HepG2 (cell line): ENCODE data around the gene KRTAP3-3. TPM values are rescaled to one million over a fixed set of nuclear protein-coding genes. Genes with fewer than 3 reads are reported as not detected.
A peak's percentile ranks its signal among the peaks of the same experiment; 100 is the strongest.

Experiments used
- CCAR2 ChIP-seq: fragments of 200-400 bp; formaldehyde crosslinking; optimal IDR thresholded peaks from 2 replicates; pipeline ENCODE3; 2018; ENCODE audit warnings: low read depth, mild to moderate bottlenecking, low read length, moderate library complexity
- HMGXB3 ChIP-seq: sonication (generic); formaldehyde crosslinking; IDR thresholded peaks from 2 replicates; pipeline ENCODE4 v1.4.0; 2020; ENCODE audit warnings: missing genetic modification reagents, borderline replicate concordance
- IKZF4 ChIP-seq: sonication (generic); formaldehyde crosslinking; IDR thresholded peaks from 2 replicates; pipeline ENCODE4 v1.5.1; 2020; ENCODE audit warnings: borderline replicate concordance, mild to moderate bottlenecking, low read depth, missing genetic modification reagents; ENCODE audit errors: not compliant biosample characterization
- MAFG ChIP-seq: sonication (generic); formaldehyde crosslinking; IDR thresholded peaks from 2 replicates; pipeline ENCODE4 v1.5.1; 2020; ENCODE audit warnings: mild to moderate bottlenecking, missing genetic modification reagents
- SP2 ChIP-seq: sonication (generic); formaldehyde crosslinking; IDR thresholded peaks from 2 replicates; pipeline ENCODE4 v1.5.1; 2020; ENCODE audit warnings: mild to moderate bottlenecking, missing genetic modification reagents
- SRY ChIP-seq: sonication (generic); formaldehyde crosslinking; IDR thresholded peaks from 2 replicates; pipeline ENCODE4 v1.8.0; 2022; ENCODE audit warnings: mild to moderate bottlenecking, missing genetic modification reagents
- YY1 ChIP-seq: IDR thresholded peaks from 2 replicates; pipeline ENCODE4 v1.6.1; 2011; ENCODE audit warnings: low read length, low read depth, moderate library complexity, mild to moderate bottlenecking; ENCODE audit not compliant: insufficient read depth, insufficient replicate concordance
- ZFP90 ChIP-seq: sonication (generic); formaldehyde crosslinking; IDR thresholded peaks from 2 replicates; pipeline ENCODE4 v1.8.0; 2022; ENCODE audit warnings: missing genetic modification reagents, mild to moderate bottlenecking, inconsistent platforms, borderline replicate concordance
- ZFY ChIP-seq: sonication (generic); formaldehyde crosslinking; IDR thresholded peaks from 2 replicates; pipeline ENCODE4 v1.4.0; 2020; ENCODE audit warnings: missing genetic modification reagents
- ZNF232 ChIP-seq: sonication (generic); formaldehyde crosslinking; IDR thresholded peaks from 2 replicates; pipeline ENCODE4 v1.4.0; 2020; ENCODE audit warnings: missing genetic modification reagents, borderline replicate concordance
- ZNF619 ChIP-seq: sonication (generic); formaldehyde crosslinking; IDR thresholded peaks from 2 replicates; pipeline ENCODE4 v1.4.0; 2020; ENCODE audit warnings: mild to moderate bottlenecking, missing genetic modification reagents
- ZNF781 ChIP-seq: sonication (generic); formaldehyde crosslinking; IDR thresholded peaks from 2 replicates; pipeline ENCODE4 v1.5.1; 2020; ENCODE audit warnings: borderline replicate concordance, mild to moderate bottlenecking, missing genetic modification reagents; ENCODE audit errors: not compliant biosample characterization
- ZNF839 ChIP-seq: sonication (generic); formaldehyde crosslinking; IDR thresholded peaks from 2 replicates; pipeline ENCODE4 v1.4.0; 2020; ENCODE audit warnings: missing genetic modification reagents, mild to moderate bottlenecking, borderline replicate concordance
- polyA plus RNA-seq, 8 experiments: library from polyadenylated mRNA; depleted of rRNA in 3 of 8; stranded (reverse) in 7 of 8; unstranded in 1 of 8; fragments of >200 nt; fragmentation: Illumina TruSeq in 4 of 8; extraction: Trizol in 4 of 8; gene quantifications; 2 replicates each; pipeline versions ENCODE4 v1.2.1 to v1.2.3, GENCODE V29; 2011 to 2016; ENCODE audit warnings: low read depth in 4 of 8, missing spikeins in 1 of 8, mixed read lengths in 1 of 8; ENCODE audit not compliant: insufficient read depth in 1 of 8
- total RNA-seq, 5 experiments: library from RNA; depleted of rRNA; stranded (reverse); fragments of >200 nt; fragmentation: Illumina TruSeq; extraction: Trizol; gene quantifications; 2 replicates each; pipeline ENCODE4 v1.2.3, GENCODE V29; 2016; ENCODE audit warnings: low read depth in 1 of 5
- TF ChIP-seq, protein P1 (sequence below): sonication (generic); formaldehyde crosslinking; IDR thresholded peaks from 2 replicates; pipeline ENCODE4 v1.5.0; 2020; ENCODE audit warnings: missing genetic modification reagents
- TF ChIP-seq, protein P2 (sequence below): sonication (generic); formaldehyde crosslinking; IDR thresholded peaks from 2 replicates; pipeline ENCODE4 v1.5.0; 2020; ENCODE audit warnings: mild to moderate bottlenecking, missing genetic modification reagents, borderline replicate concordance
- TF ChIP-seq, protein P3 (sequence below): sonication (generic); formaldehyde crosslinking; IDR thresholded peaks from 2 replicates; pipeline ENCODE4 v1.5.1; 2020; ENCODE audit warnings: mild to moderate bottlenecking, moderate library complexity, missing genetic modification reagents

Gene KRTAP3-3
- total and polyA plus RNA-seq, 2 of the 13 experiments (the other 11 are each of a cell fraction or from before 2014, with no cell fraction given), result not detected

GRCh38 chr17:40956401-40957254 is 37.3 kb downstream of the KRTAP3-3 start (continued):
- TF ChIP-seq ZNF619 (CRISPR knock-in tag) (no peak), ZFY (CRISPR knock-in tag) (peak; percentile 32; the same call in 1 of the 2 replicates), HMGXB3 (peak; percentile 67; the same call in 1 of the 2 replicates), YY1 (peak; percentile 25), SP2 (no peak), IKZF4 (no peak), ZNF781 (CRISPR knock-in tag) (peak; percentile 81), CCAR2 (no peak), MAFG (no peak), ZFP90 (CRISPR knock-in tag) (0 out of 2 replicates have a peak, but pooled peaks have one; percentile 59), ZNF232 (peak; percentile 89), ZNF839 (CRISPR knock-in tag) (no peak), SRY (CRISPR knock-in tag) (no peak; the same call in 1 of the 2 replicates)
- TF ChIP-seq, protein P1, sequence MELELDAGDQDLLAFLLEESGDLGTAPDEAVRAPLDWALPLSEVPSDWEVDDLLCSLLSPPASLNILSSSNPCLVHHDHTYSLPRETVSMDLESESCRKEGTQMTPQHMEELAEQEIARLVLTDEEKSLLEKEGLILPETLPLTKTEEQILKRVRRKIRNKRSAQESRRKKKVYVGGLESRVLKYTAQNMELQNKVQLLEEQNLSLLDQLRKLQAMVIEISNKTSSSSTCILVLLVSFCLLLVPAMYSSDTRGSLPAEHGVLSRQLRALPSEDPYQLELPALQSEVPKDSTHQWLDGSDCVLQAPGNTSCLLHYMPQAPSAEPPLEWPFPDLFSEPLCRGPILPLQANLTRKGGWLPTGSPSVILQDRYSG (CRISPR knock-in tag), result no peak
- TF ChIP-seq, protein P2, sequence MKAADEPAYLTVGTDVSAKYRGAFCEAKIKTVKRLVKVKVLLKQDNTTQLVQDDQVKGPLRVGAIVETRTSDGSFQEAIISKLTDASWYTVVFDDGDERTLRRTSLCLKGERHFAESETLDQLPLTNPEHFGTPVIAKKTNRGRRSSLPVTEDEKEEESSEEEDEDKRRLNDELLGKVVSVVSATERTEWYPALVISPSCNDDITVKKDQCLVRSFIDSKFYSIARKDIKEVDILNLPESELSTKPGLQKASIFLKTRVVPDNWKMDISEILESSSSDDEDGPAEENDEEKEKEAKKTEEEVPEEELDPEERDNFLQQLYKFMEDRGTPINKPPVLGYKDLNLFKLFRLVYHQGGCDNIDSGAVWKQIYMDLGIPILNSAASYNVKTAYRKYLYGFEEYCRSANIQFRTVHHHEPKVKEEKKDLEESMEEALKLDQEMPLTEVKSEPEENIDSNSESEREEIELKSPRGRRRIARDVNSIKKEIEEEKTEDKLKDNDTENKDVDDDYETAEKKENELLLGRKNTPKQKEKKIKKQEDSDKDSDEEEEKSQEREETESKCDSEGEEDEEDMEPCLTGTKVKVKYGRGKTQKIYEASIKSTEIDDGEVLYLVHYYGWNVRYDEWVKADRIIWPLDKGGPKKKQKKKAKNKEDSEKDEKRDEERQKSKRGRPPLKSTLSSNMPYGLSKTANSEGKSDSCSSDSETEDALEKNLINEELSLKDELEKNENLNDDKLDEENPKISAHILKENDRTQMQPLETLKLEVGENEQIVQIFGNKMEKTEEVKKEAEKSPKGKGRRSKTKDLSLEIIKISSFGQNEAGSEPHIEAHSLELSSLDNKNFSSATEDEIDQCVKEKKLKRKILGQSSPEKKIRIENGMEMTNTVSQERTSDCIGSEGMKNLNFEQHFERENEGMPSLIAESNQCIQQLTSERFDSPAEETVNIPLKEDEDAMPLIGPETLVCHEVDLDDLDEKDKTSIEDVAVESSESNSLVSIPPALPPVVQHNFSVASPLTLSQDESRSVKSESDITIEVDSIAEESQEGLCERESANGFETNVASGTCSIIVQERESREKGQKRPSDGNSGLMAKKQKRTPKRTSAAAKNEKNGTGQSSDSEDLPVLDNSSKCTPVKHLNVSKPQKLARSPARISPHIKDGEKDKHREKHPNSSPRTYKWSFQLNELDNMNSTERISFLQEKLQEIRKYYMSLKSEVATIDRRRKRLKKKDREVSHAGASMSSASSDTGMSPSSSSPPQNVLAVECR, result no peak; the same call in 1 of the 2 replicates
- TF ChIP-seq, protein P3, sequence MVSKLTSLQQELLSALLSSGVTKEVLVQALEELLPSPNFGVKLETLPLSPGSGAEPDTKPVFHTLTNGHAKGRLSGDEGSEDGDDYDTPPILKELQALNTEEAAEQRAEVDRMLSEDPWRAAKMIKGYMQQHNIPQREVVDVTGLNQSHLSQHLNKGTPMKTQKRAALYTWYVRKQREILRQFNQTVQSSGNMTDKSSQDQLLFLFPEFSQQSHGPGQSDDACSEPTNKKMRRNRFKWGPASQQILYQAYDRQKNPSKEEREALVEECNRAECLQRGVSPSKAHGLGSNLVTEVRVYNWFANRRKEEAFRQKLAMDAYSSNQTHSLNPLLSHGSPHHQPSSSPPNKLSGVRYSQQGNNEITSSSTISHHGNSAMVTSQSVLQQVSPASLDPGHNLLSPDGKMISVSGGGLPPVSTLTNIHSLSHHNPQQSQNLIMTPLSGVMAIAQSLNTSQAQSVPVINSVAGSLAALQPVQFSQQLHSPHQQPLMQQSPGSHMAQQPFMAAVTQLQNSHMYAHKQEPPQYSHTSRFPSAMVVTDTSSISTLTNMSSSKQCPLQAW (CRISPR knock-in tag), result peak; percentile 98
